NCI-H2029 (cell line): ENCODE data around the gene PUM1.
"Not testable (repeated sequence)": the region's sequence is repeated elsewhere in the genome, so short reads cannot be mapped to it uniquely, and the experiment has no call there.

Experiments
- DNase-seq: peaks from one replicate; lab custom pipeline; 2025; lab: John Stamatoyannopoulos, UW

Gene PUM1

DNA sequence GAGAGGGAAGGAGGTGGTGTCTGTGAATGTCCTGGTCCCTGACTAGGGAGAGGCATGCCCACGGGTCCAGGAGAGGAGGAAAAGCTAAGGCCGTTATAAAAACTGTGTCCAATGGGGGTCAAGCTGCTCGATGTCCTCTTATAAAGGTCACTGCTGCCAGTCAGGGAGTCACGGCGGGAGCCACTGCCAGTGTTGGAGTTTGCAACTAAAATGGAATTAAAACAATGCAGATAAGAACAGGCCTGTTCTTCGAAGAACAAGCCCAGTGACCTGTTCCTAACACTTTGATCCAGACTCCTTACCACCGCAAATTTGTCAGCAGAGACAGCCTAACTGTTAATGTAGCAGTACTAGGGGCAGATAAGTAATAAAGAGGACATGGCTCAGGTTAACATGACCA lies 100.8 kb downstream of the PUM1 start:
- no peak for DNase-seq

DNA sequence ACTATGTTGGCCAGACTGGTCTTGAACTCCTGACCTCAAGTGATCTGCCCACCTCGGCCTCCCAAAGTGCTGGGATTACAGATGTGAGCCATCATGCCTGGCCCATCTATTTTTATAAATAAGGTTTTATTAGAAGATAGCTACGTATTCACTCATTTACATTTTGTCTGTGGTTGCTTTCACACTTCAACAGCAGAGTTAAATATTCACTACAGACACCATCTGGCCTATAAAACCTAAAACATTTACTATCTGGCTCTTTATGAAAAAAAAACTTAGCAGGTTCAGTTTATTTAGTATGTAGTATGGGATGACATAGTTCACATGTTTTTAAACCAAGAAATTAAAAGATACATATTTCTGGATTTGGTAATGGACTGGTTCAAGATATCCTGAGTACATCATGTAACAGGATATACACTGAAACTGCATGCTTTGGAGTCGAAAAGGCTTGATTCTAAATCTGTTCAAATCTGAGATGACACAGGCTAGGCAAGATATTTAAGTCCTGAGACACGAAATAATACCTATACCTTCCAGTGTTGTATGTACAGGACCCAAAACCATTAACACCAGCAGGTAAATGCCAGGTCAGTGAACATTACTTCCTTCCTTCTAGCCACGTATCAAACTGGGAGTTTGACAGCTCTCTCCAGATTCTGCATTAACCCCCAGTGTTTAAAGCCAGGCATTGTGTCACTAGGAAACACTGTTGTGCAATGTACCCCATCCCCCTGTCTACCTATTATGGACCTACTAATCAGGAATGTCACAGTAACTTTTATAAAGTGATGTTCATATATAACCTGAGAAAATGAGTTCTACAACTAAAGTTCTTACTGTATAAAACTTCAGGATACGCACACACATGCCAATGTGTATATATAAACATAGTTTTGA lies 102.7 kb downstream of the PUM1 start:
- no peak for DNase-seq

DNA sequence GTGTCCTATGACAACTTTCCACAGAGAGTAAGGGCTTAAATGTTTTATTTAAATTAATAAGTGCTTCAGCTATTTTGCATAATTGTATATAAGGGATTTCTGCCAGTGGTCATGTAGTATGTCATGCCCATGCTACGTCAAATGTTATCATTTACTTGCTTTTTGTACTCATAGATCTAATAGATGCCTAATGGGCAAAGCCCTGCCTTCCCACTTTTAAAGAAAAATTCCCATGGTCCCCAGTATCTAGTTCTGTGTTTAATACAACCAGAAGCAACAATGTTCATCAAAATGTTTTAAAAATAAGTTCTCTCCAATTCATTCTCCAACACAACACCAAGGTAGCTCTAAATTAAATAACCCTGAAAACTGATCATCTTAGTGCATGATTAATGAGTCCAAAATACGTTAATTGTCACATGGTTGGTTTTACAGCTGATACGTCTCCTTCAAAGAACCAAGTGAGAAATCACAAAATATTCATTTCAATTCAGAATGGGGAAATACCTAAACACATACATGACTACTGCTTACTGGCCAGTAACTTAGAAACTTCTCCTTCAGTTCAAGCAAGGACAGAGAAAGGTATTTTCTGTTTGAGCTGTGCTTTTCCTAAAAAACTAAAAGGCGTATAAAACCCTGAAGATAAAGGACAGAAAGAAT lies 107.8 kb downstream of the PUM1 start:
- DNase-seq = no peak

DNA sequence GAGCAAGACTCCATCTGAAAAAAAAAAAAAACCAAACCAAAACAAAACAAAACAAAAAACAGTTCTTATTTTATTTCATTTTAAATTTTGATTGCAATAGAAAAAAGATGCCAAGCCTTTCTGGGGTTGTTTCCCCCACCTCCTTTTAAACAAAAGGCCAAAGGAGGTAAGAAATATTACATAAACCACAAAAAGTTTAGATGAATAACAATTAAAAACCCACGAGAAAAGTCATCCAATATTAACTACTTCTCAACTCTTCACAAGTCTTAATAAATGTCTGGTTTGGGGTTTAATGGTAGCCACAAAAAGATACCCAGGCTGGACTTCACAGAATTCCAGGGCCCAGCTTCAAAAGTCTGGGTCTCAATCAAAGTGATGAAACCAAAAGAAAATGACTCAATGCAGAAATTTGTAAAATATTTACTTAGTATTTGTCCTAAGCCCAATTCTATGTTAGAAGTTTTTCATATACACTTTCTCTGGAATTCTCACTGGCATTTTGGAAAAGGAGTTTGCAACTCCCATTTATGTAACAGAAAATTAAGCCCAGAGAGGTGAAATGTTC lies 110.0 kb downstream of the PUM1 start:
- DNase-seq = no peak

DNA sequence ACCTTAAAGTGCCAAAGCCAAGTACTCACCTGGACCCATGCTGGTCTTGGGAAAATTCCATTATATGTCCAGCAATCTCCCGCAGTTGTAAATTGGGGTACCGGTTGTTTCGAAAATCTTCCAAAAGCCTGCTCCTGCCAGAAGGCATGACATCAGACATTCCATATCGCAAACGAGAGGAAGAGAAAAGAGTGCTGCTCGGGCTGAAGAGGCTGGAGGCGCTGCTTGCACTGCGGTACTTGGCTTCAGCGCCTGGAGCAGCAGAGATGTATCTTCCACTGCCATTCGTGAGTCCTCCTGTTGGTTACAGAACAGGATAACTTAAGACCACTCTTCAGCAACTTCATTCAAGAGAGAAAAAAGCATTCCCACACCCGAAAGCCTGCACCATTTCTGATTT lies 111.8 kb downstream of the PUM1 start:
- no peak for DNase-seq

DNA sequence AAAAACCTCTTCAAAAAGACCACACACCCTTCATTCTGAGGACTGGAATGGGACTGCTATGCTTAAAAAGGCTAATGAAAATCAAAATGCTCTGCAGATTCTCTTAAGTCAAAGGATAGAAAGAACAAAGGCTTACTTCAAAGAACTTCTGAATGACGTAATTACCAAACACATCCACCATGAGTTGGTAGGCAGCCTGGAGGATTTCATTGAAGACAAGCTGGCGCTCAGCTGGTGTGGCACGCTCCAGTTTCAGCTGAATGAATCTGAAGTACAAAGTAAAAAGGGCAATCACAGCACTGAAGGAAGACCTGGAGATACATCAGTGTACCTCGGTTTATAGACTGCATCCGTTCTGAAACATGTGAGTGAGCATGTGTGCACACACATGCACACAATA lies 113.4 kb downstream of the PUM1 start:
- DNase-seq = no peak

DNA sequence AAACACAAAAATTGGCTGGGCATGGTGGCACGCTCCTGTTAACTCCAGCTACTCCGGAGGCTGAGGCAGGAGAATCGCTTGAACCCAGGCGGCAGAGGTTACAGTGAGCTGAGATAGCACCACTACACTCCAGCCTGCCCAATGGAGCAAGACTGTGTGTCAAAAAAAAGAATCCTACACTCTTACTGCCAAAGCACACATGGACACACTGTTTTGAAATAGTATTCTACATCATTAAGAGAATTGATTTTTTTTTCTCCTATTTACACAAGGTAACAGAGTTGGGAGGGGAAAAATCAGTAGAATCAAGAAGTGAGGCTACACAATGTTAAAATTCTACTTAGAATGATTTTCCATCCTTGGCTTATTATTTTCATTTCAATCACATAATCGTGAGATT lies 114.8 kb downstream of the PUM1 start:
- DNase-seq = no peak

DNA sequence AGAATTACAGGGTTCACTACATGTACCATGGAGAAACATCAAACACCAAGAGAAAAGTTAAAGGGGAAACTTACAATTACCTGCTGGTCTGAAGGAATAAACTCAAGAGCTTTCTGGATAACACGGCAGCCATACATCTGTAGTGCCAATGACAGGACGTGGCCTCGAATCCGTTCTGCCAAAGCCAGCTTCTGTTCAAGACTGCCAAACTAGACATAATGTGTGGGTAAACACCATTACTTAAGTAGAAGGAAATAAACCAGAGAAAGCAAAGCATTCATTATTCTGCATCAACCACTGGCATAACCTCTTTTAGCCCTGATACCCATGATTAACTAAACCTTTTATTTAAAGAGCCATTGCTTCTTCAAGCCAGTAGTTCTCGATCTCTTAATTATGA lies 115.5 kb downstream of the PUM1 start:
- no peak for DNase-seq

DNA sequence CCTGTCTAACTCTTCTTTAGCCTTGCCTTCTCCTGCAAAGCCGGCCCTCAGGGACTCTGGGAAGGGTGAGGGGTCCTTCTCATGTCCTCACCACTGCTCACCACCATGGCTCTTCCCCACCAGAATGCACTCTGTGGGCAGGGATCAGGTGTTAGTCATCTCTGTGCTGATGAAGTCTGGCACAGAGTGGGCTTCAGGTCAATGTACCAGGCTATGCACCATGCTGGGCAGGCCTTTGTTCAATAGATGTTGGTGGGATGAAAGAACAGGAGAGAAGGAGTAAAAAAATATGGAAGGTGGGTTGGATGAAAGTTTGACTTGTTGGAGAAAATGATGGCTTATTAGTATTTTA lies 116.1 kb downstream of the PUM1 start:
- DNase-seq = not testable (repeated sequence)

DNA sequence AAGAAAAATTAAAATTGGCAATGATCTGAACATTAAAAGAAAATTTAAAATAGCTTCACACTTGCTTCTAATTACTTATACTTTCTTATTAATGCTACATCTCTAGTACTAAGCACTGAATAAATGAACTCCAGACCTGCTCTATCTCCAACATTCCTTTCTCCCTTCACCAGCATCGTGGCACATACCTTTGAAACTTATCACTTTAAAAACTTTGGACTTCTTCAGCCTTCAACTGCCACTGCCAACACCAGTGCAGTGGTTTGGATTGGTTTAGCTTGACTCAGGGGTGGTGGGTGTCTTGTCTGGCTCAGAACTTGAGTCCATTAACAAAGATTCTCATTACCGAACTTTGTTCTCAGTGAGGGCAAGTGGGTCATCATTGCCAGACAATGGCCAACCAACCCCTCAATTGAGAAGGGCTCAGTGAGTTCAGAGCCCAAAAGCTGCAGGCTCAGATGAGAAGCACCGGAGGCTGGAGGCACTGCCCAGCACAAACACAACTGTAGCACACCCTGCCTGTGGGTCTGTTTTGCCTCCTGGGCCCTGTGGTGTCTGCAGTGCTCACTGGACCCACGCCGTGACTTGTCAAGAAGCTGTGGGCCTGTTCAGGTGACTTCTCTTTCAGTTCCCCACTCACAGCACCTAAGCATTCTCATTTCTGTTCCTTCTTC lies 116.6 kb downstream of the PUM1 start:
- not testable (repeated sequence) for DNase-seq

DNA sequence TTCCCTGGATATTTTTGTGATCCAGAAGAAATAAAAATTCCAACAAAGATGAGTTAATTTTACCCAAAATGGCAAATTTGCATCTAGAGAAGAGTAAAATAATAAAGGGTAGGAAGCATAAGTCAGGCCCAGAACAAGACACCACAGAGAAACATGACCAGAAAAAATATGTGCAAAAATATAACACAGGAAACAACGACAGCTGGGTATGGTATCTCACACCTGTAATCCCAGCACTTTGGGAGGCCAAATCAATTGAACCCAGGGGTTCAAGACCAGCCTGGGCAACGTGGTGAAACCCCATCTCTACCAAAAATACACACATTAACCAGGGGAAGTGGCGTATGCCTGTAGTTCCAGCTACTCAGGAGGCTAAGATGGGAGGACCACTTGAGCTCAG lies 117.2 kb downstream of the PUM1 start:
- no peak for DNase-seq

DNA sequence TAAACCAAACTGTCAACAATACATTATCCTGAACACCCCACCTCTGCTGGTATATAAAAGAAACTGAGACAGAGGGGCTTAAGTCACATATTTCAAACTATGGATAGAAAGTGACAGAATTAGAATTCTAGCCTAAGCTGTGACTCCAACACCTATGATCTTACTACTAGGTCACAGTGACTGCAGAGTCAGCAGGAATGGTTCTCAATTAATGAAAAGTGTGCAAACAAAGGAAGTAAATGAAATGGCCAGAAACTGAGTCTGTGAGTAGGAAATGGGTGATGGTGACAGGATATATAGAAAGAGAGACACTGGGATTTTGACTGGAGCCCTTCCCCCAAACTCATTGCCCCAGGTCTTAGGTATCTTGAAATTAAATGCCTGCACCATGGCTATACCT lies 118.3 kb downstream of the PUM1 start:
- no peak for DNase-seq

DNA sequence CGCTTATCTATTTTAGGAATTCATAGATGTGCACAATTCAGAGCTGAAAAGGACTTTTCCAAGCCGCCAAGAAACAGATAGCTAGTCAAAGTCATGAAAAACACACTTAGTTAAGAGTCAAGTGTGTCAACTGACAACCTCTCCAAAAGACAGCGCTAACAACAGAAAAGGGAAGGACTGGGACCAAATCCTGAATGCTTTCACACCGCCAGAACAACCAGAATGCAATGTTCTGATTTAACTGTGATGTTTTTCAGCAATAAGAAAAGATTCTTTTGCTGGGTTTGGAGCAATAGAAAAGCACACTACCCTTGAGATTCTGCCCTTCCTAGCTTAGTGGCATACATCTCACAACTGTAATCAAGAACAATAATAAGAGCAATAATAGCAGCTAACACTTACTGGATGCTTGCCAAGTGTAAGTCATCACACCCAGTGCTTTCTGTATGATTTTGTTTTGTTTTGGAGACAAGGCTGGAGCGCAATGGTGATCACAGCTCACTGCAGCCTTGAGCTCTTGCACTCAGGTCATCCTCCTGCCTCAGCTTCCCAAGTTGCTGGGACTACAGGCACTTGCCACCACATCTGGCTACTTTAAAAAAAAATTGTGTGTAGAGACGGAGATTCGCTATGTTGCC lies 123.1 kb downstream of the PUM1 start:
- DNase-seq = no peak

DNA sequence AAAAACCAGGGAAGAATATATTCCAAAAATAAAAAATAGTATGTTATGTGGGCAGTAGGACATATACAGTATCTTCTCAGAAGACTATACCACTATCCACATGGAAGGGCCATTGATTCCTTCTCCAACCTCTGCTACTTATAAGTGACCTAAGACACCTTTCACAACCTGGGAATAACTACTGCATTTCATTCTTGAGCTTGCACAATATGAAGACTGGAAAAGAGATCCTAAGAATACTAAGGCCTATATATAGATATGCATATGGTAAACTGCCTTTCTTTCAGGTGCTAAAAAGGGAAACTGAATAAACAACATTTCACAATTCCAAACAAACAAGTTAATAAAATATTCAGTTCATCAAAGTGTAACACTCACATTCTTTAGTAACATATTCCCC lies 125.0 kb downstream of the PUM1 start:
- no peak for DNase-seq

DNA sequence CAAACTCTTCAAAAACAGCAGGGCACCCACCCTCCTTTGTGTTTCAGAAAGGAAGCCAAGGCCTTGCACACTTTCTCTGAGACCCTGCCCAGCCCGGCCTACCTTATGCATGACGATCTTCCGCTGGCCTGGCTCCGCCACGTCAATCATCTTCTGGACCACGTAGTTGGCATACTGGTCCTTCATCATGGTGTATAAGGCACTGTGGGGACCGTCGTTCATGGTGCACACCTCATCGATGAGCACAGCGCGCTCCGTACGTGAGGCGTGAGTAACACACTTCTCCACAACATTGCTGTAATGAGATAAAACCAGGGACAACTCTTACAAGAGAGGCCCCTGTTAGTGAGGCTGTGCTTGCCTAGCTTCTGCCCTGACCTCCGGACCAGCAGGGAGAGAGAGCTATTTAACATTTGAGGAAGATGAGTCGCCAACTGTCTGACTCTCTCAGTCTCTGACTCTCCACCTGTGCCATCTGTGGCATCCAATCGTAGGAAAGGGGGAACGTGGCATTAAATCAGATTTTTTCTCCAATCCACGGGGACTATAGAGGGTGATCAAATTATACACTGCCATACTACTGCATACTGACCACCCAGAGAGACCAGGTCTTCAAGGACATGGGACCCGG lies 128.9 kb downstream of the PUM1 start:
- DNase-seq = no peak

DNA sequence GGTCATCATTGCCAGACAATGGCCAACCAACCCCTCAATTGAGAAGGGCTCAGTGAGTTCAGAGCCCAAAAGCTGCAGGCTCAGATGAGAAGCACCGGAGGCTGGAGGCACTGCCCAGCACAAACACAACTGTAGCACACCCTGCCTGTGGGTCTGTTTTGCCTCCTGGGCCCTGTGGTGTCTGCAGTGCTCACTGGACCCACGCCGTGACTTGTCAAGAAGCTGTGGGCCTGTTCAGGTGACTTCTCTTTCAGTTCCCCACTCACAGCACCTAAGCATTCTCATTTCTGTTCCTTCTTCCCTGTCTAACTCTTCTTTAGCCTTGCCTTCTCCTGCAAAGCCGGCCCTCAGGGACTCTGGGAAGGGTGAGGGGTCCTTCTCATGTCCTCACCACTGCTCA lies 129.8 kb downstream of the PUM1 start:
- not testable (repeated sequence) for DNase-seq

DNA sequence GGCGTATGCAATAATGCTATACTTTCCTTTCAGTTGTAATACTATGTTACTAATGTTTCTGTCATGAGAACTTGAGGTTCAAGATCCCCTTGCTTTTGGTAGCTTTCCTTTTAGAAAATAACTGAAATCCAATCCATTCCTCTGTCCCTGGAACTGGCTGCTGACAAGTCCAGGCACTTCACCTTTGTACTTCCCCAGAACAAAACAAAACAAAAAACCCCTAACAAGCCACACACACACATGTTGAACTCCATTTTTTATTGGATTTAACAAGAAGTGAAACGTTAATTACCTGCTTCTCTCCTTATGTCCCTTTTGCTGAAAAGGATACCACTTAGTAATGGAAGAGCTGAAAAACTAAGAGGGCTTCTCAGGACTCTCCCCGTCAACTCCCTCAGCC lies 130.9 kb downstream of the PUM1 start:
- no peak for DNase-seq

DNA sequence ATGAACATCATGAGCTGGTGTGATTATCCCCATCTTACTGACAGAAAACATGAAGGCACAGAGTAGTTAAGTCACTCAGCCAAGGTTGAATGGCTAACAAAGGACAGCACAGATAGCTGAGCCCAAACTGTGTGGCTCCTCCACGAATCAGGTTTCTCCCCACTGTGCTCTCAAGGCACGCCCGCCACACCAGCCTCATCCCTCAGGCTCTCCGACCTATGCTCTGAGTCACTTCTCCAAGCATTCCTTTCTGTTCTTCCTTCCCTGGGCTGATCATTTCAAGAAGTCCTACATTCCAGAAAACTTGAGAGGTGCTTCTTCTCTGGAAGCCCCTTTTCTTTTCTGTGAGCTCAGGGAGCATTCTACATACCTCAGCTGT lies 131.7 kb downstream of the PUM1 start:
- DNase-seq = no peak

DNA sequence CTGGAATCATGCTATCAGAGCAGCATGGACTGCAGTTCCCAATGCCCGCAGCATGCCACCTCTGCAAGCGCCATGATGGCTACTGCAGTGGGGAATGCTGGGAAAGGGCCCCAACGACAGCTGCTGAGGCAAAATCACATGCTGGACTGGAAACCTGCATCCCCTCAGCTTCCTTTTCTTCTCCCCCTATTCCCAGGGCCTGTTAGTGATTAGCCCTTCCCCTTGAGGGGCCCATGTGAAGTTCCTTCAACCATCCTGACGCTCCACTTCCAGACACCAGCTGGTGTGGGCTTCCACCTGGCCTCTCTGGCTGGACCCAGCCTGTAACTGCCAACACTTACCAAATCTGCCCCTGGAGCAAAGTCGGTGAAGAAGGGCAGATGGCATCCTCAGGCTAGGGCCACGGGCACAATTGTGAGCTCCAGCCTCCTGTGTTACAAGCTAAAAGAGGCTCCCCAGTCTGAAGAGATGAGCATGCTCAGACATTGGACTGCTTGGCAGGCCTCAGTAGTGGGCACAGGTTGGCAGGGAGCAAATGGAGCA lies 134.8 kb downstream of the PUM1 start:
- no peak for DNase-seq

DNA sequence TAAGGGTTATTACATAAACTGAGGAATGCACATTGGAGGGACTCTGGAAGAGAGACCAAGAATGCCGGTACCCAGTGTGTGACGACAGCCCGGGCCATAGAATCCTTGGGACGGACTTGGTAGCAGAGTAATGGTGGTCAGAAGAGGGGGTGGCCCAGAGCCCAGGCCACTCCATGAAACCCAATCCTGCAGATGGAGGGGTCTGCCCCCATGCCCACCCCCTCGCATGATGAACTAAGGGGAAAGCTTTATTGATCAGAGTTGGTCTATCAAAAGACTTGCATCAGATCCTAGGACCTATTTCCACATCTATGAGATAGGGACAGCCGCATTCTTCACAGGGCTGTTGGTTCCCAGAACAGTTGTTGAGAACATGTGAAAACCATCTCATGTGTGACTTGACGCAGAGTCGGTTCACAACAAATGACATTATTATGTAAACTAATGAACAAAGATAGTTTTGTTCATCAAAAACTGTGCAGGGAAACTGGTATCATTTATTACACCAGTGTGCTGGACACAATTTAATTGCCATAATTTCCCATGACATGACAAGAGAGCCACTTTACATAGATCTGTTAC lies 135.5 kb downstream of the PUM1 start:
- no peak for DNase-seq
